Bone marrow (tissue), 2 donors: ENCODE data around the gene ARHGEF28.

ENCODE experiments used
- DNase-seq, 2 donors: peaks; one replicate each; lab custom pipeline; 2025; lab: John Stamatoyannopoulos, UW

ARHGEF28 gene

DNA sequence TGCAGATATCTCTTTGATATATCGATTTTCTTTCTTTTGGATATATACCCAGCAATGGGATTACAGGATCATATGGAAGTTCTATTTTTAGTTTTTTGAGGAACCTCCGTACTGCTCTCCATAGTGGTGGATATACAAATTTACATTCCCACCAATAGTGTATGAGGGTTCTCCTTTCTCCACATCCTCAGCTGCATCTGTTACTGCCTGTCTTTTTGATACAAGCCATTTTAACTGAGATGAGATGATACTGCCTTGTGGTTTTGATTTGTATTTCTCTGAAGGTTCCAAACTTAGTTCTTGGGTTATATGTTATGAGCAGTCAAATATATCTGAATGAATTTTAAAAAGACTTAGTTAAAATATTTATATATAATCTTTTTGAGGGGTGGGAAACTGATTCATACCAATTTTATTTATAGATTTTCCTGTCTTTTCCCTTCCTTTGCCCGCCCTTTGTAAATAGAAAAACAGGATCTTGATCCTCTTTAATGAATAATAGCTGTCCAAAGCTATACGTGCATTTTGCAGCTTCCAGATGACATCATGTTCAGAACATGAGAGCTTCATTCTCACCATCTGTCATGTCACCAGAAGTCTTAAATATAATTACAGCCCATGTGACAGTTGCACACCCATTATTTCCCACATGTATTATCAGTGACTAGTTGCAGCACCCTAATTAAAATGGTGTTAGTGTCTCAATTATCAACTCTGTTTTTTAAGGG lies 6.2 kb upstream of the ARHGEF28 start:
- DNase-seq: no peak

- no peak for DNase-seq
Observed at GRCh38 chr5:73620334-73620687, 5.7 kb upstream of the ARHGEF28 start.

GRCh38 chr5:73623060-73623459 lies 2.9 kb upstream of the ARHGEF28 start:
- DNase-seq: no peak

DNA sequence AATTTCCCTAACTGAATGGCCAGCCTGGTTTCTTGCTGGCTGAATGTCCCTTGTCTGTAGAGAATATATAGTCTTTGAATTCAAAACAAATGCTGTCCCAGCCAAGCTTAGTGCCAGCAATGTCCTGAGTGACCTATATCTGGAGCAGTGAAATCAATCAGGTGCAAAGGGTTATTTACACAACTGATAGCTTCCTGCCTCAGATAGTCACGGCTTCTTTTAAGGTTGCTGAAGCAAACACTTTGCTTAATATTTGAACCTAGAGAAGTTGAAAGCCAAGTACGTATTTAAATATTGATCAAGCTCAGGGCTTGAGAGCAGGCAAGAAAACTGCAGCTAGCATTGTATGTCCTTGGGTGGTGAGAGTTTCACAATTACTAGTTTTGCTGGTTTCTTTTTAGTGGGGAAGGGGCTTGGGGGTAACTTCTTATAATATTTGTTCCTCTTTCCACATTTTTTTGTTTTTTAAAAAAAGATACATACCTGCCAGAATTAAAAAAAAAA lies 2.0 kb upstream of the ARHGEF28 start:
- DNase-seq: no peak

GRCh38 chr5:73624888-73625287 lies 1.1 kb upstream of the ARHGEF28 start:
- no peak for DNase-seq

DNA sequence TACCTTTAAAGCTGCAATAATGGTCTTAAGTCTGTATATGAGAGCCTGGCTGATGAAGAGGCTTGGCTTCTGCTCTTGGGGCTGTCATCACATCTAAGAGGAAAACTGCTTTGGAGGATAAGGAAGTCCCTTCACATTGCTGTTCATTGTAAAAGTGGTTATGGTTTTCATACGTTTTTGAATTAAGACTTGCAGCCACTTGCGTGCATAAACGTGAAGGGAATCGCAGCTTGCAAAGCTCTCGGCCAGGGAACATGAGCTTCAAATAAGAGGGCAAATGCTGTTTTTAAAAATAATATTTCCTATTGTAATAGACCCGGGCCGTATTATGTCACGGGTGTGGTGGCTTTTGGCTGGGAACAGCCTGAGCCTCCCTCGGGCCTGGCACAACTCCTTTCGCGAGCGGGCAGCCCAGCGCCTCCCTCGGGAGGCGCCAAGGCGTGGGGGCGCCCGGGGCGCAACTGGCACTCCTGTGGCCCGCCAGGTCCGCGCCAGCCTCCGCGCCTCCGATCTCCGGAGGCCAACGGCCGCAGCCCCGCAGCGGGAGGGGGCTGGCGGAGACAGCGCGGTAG lies 538 bp upstream of the ARHGEF28 start:
- no peak for DNase-seq

- no peak for DNase-seq
Observed at GRCh38 chr5:73626814-73627313, 868 bp downstream of the ARHGEF28 start.

DNA sequence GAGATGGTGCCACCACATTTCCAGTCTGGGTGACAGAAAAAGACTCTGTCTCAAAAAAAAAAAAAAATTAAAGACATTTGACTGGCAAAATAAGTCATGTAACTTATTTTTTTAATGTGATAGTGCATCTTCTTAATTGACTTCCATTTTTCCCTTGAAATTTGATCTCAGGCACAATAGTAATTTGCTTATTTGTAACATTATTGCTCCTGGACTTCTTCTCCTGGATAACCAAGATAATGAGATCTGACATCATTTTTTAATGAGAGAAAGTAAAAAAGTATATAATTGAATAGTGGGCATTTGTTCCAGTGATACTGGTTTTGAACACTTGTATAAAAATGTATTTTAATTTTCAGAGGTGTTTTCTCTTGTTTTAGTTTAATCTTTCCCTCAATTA lies 3.5 kb downstream of the ARHGEF28 start:
- no peak for DNase-seq

DNA sequence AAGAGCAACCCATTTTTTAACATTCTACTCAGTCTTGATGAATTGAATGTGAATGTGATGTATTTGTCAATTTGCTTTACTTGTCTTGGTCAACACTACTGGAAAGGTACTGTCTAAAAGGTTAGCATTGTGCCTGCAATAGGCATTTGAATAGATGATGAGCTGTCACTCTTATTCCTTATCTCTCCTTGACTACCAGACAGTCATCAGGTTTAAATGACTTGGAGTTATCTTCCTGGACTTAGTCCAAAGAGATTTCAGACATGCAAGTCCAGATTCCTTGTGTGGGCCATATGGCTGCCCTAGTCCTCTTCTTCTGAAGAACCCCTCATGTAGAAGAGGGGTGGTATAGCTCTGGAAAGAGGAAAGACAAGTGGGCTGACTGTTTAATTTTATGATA lies 4.8 kb downstream of the ARHGEF28 start:
- no peak for DNase-seq

- no peak for DNase-seq
Observed at GRCh38 chr5:73631500-73631899, 5.5 kb downstream of the ARHGEF28 start.

DNA sequence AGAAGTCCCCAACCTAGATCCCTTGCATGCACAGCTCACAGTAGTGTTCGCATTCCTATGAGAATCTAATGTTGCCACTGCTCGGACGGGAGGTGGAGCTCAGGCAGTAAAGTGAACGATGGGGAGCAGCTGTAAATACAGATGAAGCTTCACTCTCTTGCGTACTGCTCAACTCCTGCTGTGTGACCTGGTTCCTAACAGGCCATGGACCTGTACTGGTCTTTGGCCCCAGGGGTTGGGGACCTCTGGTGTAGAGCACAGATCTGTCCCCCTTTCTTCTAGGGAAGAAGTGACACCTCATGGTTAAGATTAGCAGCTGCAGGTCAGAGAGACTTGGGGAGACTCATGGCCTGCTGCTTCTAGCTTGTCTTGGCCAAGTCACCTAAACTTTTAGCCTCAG lies 7.1 kb downstream of the ARHGEF28 start:
- no peak for DNase-seq

DNA sequence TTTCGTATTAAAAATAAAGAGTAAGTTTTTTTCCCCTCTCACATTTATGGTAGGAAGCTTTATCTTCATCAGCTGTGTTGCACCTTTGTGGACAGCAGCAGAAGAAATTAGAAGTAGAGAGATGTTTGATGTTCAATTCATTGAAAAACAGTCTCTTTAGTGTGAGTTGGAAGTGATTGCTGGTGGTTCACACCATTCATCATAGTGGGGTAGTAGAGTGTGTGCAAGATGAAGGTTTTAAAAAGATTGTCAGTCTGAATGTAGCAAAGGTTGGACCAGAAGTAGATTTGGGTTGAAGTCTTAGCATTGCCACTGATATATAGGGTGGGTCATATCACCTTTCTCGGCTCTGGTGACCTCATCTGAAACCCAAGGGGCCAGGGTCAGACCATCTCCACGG lies 10.4 kb downstream of the ARHGEF28 start:
- DNase-seq: no peak

- no peak for DNase-seq
Observed at GRCh38 chr5:73637565-73637964, 11.6 kb downstream of the ARHGEF28 start.

- no peak for DNase-seq
Observed at GRCh38 chr5:73638344-73639095, 12.5 kb downstream of the ARHGEF28 start.

- no peak for DNase-seq
Observed at GRCh38 chr5:73640861-73641320, 14.9 kb downstream of the ARHGEF28 start.

- DNase-seq: no peak
Observed at GRCh38 chr5:73641811-73642210, 15.8 kb downstream of the ARHGEF28 start.

DNA sequence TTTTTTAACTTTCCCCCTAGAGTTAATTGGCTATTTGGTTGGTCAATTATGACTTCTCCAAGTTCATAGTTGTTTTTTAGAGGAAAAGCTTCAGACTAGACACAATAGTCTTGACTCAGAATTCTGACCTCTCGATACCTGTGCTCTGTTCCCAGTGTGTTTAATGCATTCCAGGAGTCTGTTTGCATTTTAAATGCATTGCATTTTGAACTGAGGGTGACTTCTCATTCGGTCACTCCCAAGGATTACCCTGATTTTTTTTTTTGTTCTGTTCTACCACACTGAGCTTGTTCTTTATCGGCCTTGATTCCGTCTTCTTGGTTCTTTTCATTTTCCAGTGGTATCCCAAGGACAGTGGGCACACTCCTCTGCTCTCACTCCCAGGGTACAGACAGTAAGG lies 16.3 kb downstream of the ARHGEF28 start:
- no peak for DNase-seq

DNA sequence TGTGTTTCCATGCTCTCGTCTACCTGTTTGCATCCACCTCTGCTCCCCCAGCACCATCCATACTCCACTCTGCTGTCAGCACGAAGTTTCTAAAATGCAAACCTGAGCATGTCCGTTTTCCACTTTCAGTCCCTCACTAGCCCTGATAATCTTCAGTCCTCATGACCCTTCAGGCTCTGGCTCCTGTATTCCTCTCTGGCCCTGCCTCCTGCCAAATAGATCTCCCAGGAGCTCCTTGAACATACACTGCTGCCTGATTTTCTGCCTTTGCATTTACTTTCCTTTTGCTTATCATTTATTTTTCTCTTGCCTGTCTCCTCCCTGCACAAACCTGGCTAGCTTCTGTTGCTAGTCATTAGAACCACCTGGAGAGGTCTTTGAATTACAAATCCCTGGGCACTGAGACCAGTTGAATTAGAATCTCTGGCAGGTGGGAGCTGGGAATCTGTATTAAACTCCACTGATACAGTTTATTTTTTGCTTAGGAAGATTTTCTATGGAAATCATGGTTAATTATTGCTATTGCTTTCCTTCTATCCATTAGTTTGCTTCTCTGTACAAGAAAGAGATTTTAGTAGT lies 18.5 kb downstream of the ARHGEF28 start:
- DNase-seq: no peak

DNA sequence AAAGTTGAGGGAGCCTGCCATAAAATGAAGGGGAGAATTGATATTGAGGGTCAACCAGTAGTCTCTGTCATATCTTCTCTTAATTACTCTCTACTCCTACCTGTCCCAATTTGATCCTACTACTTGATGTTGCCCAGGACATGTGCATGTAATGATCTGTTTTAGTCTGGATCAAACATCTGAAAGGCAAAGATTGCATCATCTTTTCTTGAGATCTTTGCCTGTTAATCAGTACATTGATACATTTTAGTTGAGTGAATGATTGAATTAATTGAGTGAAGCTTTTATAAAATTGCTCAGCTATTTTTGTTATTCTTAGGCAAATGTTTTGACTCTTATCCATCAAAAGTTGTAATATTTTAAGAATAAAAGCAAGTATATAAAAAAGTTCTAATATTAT lies 21.7 kb downstream of the ARHGEF28 start:
- no peak for DNase-seq

- DNase-seq: no peak
Observed at GRCh38 chr5:73648515-73648914, 22.5 kb downstream of the ARHGEF28 start.

DNA sequence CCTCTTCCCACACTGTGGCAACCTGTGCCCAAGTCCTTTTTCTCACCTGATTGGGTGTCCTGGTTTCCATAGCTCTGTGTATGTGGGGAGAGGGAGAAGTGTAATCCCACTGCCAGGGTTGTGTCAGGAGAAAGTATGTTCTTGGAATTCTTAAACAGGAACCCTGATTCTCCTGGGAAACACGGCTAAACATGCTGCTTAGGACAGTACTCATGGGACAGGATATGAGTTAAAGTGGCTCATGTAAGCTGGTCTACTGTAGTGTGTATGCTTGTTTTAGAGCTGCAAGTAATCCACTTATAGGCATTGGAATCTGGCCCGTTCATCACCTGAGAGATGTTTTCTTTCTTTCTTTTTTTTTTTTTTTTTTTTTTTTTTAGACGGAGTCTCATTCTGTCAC lies 23.9 kb downstream of the ARHGEF28 start:
- no peak for DNase-seq

- DNase-seq: no peak
Observed at GRCh38 chr5:73652391-73652790, 26.4 kb downstream of the ARHGEF28 start.
